ENCODE measurements around the gene HEMGN. TPM values are rescaled to one million over a fixed set of nuclear protein-coding genes. Genes with fewer than 3 reads are reported as not detected.

The HEMGN gene
- total and polyA plus RNA-seq, 2 experiments from 2014 or later: not detected

DNA sequence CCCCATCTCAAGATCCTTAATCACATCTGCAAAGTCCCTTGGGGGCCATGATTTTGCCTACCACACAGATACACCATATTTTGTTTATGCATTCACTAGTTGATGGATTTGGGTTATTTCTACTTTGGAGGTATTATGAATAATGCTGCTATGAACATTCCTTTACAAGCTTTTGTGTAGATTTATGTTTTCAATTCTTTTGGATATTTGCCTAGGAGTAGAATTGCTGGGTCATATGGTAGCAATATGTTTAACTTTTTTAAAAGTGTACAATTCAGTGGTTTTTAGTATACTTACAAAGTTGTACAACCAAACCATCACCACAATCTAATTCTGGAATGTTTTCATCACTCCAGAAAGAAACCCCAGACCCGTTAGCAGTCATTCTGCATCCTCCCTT is 37.4 kb upstream of the HEMGN start:
- H3K9me3 Mint-ChIP-seq: peaks cover 9% of the 10 kb centered on the region; the same call in 2 of the 3 replicates
- no peaks in the 10 kb centered on the region for H3F3A ChIP-seq (replicated peaks; ENCODE audit: low read depth)
- H2AFZ ChIP-seq: no peak overlapping the region
- H3K36me3 ChIP-seq (ENCODE audit: insufficient read depth): no peaks in the 10 kb centered on the region
- H3K4me1 Mint-ChIP-seq: no peaks in the 10 kb centered on the region
- no peaks in the 10 kb centered on the region for H3K36me3 Mint-ChIP-seq (ENCODE audit: low read depth)
- H3K27me3 Mint-ChIP-seq (ENCODE audit: insufficient read depth, low read depth, poor library complexity): peaks cover 82% of the 10 kb centered on the region
- no peaks in the 10 kb centered on the region for H3K9me2 ChIP-seq (ENCODE audit: insufficient read depth)
- TF ChIP-seq, protein P1, sequence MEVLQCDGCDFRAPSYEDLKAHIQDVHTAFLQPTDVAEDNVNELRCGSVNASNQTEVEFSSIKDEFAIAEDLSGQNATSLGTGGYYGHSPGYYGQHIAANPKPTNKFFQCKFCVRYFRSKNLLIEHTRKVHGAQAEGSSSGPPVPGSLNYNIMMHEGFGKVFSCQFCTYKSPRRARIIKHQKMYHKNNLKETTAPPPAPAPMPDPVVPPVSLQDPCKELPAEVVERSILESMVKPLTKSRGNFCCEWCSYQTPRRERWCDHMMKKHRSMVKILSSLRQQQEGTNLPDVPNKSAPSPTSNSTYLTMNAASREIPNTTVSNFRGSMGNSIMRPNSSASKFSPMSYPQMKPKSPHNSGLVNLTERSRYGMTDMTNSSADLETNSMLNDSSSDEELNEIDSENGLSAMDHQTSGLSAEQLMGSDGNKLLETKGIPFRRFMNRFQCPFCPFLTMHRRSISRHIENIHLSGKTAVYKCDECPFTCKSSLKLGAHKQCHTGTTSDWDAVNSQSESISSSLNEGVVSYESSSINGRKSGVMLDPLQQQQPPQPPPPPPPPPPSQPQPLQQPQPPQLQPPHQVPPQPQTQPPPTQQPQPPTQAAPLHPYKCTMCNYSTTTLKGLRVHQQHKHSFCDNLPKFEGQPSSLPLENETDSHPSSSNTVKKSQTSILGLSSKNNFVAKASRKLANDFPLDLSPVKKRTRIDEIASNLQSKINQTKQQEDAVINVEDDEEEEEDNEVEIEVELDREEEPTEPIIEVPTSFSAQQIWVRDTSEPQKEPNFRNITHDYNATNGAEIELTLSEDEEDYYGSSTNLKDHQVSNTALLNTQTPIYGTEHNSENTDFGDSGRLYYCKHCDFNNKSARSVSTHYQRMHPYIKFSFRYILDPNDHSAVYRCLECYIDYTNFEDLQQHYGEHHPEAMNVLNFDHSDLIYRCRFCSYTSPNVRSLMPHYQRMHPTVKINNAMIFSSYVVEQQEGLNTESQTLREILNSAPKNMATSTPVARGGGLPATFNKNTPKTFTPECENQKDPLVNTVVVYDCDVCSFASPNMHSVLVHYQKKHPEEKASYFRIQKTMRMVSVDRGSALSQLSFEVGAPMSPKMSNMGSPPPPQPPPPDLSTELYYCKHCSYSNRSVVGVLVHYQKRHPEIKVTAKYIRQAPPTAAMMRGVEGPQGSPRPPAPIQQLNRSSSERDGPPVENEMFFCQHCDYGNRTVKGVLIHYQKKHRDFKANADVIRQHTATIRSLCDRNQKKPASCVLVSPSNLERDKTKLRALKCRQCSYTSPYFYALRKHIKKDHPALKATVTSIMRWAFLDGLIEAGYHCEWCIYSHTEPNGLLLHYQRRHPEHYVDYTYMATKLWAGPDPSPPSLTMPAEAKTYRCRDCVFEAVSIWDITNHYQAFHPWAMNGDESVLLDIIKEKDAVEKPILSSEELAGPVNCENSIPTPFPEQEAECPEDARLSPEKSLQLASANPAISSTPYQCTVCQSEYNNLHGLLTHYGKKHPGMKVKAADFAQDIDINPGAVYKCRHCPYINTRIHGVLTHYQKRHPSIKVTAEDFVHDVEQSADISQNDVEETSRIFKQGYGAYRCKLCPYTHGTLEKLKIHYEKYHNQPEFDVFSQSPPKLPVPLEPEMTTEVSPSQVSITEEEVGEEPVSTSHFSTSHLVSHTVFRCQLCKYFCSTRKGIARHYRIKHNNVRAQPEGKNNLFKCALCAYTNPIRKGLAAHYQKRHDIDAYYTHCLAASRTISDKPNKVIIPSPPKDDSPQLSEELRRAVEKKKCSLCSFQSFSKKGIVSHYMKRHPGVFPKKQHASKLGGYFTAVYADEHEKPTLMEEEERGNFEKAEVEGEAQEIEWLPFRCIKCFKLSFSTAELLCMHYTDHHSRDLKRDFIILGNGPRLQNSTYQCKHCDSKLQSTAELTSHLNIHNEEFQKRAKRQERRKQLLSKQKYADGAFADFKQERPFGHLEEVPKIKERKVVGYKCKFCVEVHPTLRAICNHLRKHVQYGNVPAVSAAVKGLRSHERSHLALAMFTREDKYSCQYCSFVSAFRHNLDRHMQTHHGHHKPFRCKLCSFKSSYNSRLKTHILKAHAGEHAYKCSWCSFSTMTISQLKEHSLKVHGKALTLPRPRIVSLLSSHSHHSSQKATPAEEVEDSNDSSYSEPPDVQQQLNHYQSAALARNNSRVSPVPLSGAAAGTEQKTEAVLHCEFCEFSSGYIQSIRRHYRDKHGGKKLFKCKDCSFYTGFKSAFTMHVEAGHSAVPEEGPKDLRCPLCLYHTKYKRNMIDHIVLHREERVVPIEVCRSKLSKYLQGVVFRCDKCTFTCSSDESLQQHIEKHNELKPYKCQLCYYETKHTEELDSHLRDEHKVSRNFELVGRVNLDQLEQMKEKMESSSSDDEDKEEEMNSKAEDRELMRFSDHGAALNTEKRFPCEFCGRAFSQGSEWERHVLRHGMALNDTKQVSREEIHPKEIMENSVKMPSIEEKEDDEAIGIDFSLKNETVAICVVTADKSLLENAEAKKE (CRISPR knock-in tag; IDR thresholded peaks at IDR 0.05): no peak
- TF ChIP-seq EZH2 (IDR thresholded peaks at IDR 0.05; ENCODE audit: low read depth, unreplicated experiment): no peak
- TF ChIP-seq, protein P2, sequence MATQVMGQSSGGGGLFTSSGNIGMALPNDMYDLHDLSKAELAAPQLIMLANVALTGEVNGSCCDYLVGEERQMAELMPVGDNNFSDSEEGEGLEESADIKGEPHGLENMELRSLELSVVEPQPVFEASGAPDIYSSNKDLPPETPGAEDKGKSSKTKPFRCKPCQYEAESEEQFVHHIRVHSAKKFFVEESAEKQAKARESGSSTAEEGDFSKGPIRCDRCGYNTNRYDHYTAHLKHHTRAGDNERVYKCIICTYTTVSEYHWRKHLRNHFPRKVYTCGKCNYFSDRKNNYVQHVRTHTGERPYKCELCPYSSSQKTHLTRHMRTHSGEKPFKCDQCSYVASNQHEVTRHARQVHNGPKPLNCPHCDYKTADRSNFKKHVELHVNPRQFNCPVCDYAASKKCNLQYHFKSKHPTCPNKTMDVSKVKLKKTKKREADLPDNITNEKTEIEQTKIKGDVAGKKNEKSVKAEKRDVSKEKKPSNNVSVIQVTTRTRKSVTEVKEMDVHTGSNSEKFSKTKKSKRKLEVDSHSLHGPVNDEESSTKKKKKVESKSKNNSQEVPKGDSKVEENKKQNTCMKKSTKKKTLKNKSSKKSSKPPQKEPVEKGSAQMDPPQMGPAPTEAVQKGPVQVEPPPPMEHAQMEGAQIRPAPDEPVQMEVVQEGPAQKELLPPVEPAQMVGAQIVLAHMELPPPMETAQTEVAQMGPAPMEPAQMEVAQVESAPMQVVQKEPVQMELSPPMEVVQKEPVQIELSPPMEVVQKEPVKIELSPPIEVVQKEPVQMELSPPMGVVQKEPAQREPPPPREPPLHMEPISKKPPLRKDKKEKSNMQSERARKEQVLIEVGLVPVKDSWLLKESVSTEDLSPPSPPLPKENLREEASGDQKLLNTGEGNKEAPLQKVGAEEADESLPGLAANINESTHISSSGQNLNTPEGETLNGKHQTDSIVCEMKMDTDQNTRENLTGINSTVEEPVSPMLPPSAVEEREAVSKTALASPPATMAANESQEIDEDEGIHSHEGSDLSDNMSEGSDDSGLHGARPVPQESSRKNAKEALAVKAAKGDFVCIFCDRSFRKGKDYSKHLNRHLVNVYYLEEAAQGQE (IDR thresholded peaks at IDR 0.05; ENCODE audit: unreplicated experiment): no peak
- TF ChIP-seq POLR2AphosphoS5 (IDR thresholded peaks at IDR 0.05; ENCODE audit: low read depth): no peak
- TF ChIP-seq CREB1 (CRISPR knock-in tag; IDR thresholded peaks at IDR 0.05; ENCODE audit: low read depth): no peak
- TF ChIP-seq, protein P3, sequence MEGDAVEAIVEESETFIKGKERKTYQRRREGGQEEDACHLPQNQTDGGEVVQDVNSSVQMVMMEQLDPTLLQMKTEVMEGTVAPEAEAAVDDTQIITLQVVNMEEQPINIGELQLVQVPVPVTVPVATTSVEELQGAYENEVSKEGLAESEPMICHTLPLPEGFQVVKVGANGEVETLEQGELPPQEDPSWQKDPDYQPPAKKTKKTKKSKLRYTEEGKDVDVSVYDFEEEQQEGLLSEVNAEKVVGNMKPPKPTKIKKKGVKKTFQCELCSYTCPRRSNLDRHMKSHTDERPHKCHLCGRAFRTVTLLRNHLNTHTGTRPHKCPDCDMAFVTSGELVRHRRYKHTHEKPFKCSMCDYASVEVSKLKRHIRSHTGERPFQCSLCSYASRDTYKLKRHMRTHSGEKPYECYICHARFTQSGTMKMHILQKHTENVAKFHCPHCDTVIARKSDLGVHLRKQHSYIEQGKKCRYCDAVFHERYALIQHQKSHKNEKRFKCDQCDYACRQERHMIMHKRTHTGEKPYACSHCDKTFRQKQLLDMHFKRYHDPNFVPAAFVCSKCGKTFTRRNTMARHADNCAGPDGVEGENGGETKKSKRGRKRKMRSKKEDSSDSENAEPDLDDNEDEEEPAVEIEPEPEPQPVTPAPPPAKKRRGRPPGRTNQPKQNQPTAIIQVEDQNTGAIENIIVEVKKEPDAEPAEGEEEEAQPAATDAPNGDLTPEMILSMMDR (conservative IDR thresholded peaks at IDR 0.05; ENCODE audit: low read depth in 2 of 2): no peak
- TF ChIP-seq JUNB (IDR thresholded peaks at IDR 0.05; ENCODE audit: unreplicated experiment): no peak
- TF ChIP-seq, protein P4, sequence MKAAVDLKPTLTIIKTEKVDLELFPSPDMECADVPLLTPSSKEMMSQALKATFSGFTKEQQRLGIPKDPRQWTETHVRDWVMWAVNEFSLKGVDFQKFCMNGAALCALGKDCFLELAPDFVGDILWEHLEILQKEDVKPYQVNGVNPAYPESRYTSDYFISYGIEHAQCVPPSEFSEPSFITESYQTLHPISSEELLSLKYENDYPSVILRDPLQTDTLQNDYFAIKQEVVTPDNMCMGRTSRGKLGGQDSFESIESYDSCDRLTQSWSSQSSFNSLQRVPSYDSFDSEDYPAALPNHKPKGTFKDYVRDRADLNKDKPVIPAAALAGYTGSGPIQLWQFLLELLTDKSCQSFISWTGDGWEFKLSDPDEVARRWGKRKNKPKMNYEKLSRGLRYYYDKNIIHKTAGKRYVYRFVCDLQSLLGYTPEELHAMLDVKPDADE (IDR thresholded peaks at IDR 0.05): no peak
- no peak overlapping the region for H3K4me3 ChIP-seq
- peaks cover 97% of the 10 kb centered on the region for H3K27me3 ChIP-seq (ENCODE audit: insufficient read depth)
- H3K27ac ChIP-seq (ENCODE audit: low read depth): no peak overlapping the region
- H3K79me2 ChIP-seq (replicated peaks; ENCODE audit: insufficient read depth): no peaks in the 10 kb centered on the region
- ATAC-seq (no peak), DNase-seq (ENCODE audit: low spot score) (no peak)
- no peak overlapping the region for H3K27ac Mint-ChIP-seq
- H3K4me3 Mint-ChIP-seq: no peak overlapping the region
- no peak overlapping the region for H3K4me2 ChIP-seq
- H4K20me1 ChIP-seq (replicated peaks; ENCODE audit: insufficient read depth): no peaks in the 10 kb centered on the region; the same call in 1 of the 2 replicates
- H3K4me1 ChIP-seq (ENCODE audit: insufficient read depth): no peaks in the 10 kb centered on the region
